SJSA1 (cell line): ENCODE results near the gene INSR. TPM values are rescaled to one million over a fixed set of nuclear protein-coding genes. Genes with fewer than 3 reads are reported as not detected.

ENCODE experiments used
- DNase-seq, 2 experiments: peaks; one replicate each; pipeline ENCODE4 v3.0.0-alpha.2; 2015 to 2020; ENCODE audit warnings: low spot score in 2 of 2, low read depth in 1 of 2
- H3K27ac ChIP-seq: fragments of 250-450 bp; sonication (Bioruptor Pico); 2 replicates; pipeline ENCODE4 v1.5.1; 2020; ENCODE audit warnings: mild to moderate bottlenecking, moderate library complexity
- H3K27me3 ChIP-seq: fragments of 250-450 bp; sonication (Bioruptor Pico); replicated peaks from 2 replicates; pipeline ENCODE4 v1.5.1; 2020; ENCODE audit warnings: mild to moderate bottlenecking, moderate library complexity
- H3K36me3 ChIP-seq: fragments of 250-450 bp; sonication (Bioruptor Pico); 2 replicates; pipeline ENCODE4 v1.5.1; 2020; ENCODE audit warnings: mild to moderate bottlenecking
- H3K4me1 ChIP-seq: fragments of 250-450 bp; sonication (Bioruptor Pico); replicated peaks from 2 replicates; pipeline ENCODE4 v1.6.1; 2021; ENCODE audit warnings: mild to moderate bottlenecking
- H3K4me3 ChIP-seq: fragments of 250-450 bp; sonication (Bioruptor Pico); 2 replicates; pipeline ENCODE4 v1.5.1; 2020; ENCODE audit warnings: mild to moderate bottlenecking
- H3K9me3 ChIP-seq: fragments of 250-450 bp; sonication (Bioruptor Pico); replicated peaks from 2 replicates; pipeline ENCODE4 v1.5.1; 2020; ENCODE audit warnings: mild to moderate bottlenecking
- total RNA-seq: library from RNA; depleted of rRNA; stranded (reverse); fragments of >200 nt; shearing (Covaris generic); gene quantifications from 2 replicates; pipeline ENCODE4 v1.2.3, GENCODE V29; 2014; rRNA removed

Gene INSR
- total RNA-seq, result 0.50 and 1.2 TPM in 2 replicates

DNA sequence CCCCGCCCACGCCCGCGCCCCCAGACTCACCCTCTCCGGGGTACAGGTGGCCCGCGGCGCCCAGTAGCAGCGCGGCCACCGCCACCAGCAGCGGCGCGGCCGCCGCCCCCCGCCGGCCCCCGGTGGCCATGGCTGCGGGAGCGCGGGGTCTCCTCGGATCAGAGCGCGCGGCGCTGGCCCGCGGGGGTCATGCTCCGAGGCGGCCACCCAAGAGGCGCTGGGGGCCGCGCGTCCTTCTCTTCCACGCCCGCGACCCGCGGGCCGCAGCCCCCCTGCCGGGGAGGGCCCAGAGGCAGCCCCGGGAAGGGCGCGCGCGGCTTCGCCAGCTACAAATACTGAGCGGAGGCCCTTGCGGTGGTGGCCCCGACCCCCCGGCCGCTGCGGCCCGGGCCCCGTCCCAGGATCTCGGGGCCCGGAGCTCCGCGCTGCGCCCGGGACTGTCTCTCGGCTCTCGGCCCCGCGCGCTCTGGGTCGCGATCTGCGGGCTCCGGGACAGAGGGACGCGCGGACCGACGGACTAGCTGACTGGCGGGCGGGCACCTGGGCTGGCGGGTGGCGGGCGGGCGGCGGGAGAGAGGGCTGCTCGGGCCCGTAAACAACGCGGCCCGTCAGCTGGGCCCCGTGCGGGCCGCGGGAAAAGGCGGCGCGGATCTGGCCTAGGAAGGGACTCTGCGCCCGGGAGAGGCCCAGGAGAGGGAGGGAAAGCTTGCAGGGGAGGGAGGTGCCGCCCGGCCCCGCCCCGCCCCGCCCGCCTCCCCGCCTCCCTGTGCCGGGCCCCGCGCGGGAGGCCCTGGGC, at the start of gene INSR:
TSS of gene INSR (minus strand) at position 653 of the 796 bp plus-strand sequence. CDS start at position 130, 523 bp downstream.
- Histone ChIP-seq H3K27me3 (peaks cover 8% of the 10 kb centered on the region), H3K4me3 (peak within 1 kb of the TSS; percentile 41), H3K36me3 (no peaks in the 10 kb centered on the region), H3K4me1 (no peaks in the 10 kb centered on the region), H3K27ac (no peak within 1 kb of the TSS), H3K9me3 (no peaks in the 10 kb centered on the region; the same call in 1 of the 2 replicates)
- DNase-seq, result peak in 1 of 2 experiments; percentile 30

DNA sequence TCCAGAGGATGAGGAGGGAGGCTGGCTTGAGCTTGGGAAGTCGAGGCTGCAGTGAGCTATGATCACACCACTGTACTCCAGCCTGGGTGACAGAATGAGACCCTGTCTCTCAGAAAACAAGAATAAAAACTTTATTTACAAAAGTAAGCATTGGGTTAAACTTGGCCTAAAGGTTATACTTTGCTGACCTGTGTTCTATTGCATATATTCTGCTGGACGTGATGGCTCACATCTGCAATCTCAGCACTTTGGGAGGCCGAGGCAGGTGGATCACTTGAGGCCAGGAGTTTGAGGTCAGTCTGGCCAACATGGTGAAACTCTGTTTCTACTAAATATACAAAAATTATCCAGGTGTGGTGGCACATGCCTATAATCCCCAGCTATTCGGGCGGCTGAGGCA, 47.9 kb upstream of the INSR start:
- Histone ChIP-seq H3K27ac (no peak overlapping the region), H3K4me1 (0 out of 2 replicates have a peak, but pooled peaks cover 3% of the 10 kb centered on the region), H3K27me3 (peaks cover 21% of the 10 kb centered on the region; the same call in 1 of the 2 replicates), H3K36me3 (no peaks in the 10 kb centered on the region), H3K9me3 (no peaks in the 10 kb centered on the region), H3K4me3 (no peak overlapping the region)
- no peak for DNase-seq

DNA sequence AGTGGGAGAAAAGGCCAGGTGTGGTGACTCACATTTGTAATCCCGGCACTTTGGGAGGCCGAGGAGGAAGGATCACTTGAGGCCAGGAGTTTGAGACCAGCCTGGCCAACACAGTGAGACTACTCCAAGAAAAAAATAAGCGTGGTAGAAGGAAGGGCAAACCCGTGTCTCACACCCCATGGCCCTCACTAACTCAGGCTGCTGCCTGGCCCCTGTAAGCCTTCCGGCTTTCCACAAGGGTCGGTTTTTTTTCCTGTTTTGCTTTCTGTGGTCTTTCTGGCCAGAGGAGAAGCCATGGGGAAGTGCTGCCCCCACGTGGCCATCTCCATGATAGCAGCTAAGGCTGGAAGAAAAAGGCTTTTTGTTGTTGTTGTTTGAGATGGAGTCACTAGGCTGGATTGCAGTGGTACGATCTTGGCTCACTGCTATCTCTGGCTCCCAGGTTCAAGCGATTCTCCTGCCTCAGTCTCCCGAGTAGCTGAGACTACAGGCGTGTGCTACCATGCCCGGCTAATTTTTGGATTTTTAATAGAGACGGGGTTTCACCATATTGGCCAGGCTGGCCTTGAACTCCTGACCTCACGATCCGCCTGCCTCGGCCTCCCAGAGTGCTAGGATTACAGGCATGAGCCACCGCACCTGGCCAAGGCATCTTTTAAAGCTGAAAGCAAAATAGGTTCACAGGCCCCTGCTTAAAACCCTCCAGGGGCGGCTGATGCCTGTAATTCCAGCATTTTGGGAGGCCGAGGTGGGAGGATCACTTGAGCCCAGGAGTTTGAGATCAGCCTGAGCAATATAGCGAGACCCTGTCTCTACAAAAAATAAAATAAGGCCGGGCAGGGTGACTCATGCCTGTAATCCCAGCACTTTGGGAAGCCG, 47.0 kb upstream of the INSR start:
- Histone ChIP-seq H3K4me3 (no peak overlapping the region), H3K4me1 (0 out of 2 replicates have a peak, but pooled peaks cover 3% of the 10 kb centered on the region), H3K27ac (no peak overlapping the region), H3K27me3 (peaks cover 21% of the 10 kb centered on the region; the same call in 1 of the 2 replicates), H3K36me3 (no peaks in the 10 kb centered on the region), H3K9me3 (no peaks in the 10 kb centered on the region)
- DNase-seq, result peak; percentile 71

DNA sequence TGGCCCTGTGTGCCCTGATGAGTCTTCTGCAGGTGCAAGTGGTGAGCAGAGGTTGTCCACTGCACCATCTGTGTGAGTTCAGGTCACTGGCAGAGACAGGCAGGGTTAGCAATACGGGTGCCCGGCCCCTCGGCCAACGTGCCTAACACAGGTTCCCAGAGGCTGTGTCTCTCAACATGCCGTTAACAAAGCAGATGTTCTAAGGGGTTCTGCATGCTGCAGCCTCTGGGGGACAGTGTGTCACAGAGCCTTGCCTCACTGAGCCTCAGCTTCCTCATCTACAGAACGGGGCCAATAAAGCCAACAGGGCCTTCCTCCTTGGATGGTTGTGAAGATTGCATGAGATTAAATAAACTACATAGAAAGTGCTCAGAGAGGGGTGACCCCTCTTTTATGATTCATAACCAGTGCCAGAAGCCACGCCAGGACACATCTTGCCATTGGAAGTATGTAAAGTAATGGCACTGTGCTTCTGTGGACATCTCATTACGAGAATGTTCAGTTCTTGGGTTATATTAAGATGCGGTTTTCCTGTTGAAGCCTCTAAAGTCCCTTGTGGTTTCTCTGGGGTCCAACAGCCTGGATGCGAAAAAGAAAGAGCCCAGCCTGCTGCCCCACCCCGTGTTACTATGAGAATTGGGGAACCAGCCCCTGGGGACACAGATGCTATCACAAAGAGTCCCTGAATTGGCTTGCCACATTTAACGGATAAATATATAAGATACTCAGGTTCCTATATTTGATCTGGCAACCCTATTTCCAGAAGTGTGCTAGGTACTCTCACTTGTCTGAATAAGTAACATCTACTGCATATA, 43.4 kb upstream of the INSR start:
- no peaks in the 10 kb centered on the region for H3K9me3 ChIP-seq

DNA sequence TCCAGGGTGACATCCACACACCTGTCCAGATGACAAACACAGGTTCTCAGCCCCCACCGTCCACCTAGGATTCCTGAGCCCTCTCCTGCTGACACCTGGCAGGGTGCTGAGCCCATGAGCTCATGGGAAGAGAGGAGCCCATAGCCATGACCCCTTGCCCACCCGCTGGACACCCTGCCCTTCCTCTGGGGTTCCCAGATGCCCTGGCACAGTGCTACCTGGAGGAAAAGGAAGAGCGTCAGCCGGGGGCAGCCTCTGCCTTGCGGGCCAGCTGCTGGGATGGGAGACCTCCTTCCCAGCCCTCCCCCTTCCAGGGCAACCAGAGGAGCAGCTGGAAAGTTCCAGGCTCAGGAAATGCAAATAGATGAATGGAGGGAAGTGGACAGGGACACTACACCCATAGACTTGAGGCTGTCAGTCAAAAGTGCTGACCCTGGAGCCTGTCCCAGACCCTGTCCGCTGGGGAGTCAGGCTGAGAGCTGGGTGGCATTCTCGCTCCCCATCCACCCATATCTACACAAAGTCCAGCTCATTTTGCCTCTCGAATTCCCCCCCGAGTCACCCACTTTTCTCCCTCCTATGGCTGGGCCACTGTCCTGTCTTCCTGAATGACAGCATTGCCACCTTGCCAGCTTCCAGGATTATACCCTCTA, 42.2 kb upstream of the INSR start:
- Histone ChIP-seq H3K36me3 (no peaks in the 10 kb centered on the region), H3K4me3 (no peak overlapping the region), H3K27ac (no peak overlapping the region), H3K27me3 (peaks cover 13% of the 10 kb centered on the region; the same call in 1 of the 2 replicates), H3K9me3 (no peaks in the 10 kb centered on the region), H3K4me1 (0 out of 2 replicates have a peak, but pooled peaks cover 3% of the 10 kb centered on the region)
- no peak for DNase-seq

More for the DNA sequence above, 43.4 kb upstream of the INSR start:
- Histone ChIP-seq H3K36me3 (no peaks in the 10 kb centered on the region), H3K4me3 (no peak overlapping the region), H3K27me3 (peaks cover 13% of the 10 kb centered on the region; the same call in 1 of the 2 replicates), H3K4me1 (0 out of 2 replicates have a peak, but pooled peaks cover 3% of the 10 kb centered on the region), H3K27ac (no peak overlapping the region)
- DNase-seq, result no peak

DNA sequence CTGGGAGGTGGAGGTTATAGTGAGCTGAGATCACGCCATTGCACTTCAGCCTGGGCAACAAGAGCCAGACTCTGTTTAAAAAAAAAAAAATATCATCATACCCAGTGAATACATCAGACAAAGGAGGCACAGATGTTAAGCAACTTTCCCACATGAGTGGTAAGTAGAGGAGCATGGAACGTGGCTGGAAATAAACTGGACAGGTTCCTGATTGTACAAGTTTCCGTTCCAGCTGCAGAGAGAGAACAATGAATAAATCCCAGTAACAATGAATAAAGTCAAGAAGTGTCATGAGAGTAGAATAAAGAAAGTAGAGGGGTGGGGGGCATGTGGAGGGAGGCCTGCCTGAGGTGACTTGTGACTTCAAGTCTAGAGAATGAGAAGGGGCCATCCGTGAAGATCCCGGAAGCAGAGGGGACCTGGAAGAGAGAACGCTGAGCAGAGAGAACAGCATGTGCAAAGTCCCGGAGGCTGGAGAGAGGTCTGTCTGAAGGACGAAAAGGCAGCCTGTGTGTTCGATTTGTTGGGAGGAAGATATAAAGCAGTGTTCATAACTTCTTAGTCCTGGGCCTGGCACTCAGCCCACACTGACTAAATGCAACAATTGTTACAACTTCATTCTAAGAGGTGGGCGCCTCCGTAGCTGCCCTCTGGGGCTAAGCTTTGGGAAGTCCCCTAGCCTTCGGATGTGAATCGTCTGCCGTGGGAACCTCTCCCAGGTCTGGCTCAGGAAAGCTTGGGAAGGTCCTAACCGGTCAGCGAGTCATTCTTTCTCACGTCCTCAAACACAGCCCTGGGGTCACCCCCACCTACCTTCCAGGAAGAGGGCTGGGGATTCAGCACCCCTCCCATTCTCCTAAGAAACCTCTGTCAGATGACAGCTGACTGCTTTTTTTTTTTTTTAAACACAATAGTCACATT, 39.2 kb upstream of the INSR start:
- H3K4me3 ChIP-seq, result no peak overlapping the region
- H3K9me3 ChIP-seq, result no peaks in the 10 kb centered on the region
- H3K36me3 ChIP-seq, result no peaks in the 10 kb centered on the region
- DNase-seq, result no peak
- H3K27ac ChIP-seq, result no peak overlapping the region
- no peaks in the 10 kb centered on the region for H3K27me3 ChIP-seq
- no peaks in the 10 kb centered on the region for H3K4me1 ChIP-seq

DNA sequence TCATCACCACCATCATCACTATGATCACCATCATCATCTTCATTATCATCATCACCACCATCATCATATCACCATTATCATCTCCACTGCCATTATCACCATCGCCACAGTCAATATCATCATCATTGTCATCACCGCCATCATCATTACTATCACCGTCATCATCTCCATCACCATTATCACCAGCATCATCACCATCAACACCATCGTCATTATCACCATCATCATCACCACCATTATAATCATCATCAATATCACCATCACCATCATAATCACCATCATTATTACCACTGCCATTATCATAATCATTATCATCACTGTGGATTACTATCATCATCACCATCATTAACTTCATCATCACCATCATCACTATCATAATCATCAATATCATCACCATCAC, 37.2 kb upstream of the INSR start:
- Histone ChIP-seq H3K4me1 (no peaks in the 10 kb centered on the region), H3K36me3 (no peaks in the 10 kb centered on the region), H3K27ac (no peak overlapping the region), H3K9me3 (no peaks in the 10 kb centered on the region), H3K27me3 (no peaks in the 10 kb centered on the region), H3K4me3 (no peak overlapping the region)
- DNase-seq, result no peak

DNA sequence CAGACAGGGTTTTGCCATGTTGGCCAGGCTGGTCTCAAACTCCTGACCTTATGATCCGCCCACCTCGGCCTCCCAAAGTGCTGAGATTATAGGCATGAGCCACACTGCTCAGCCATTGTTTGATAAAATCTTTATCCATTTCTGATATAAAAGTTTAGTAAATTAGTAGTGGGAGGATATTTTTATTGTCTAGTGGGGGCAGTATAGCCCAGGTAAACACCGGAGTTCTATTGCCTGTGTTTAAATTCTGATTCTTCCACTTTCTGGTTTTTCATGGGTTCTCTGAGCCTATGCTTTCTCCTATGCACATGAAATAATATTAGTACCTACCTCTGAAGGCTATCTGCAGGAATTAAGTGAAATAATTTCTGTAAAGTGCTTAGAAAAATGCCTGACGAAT, 34.4 kb upstream of the INSR start:
- Histone ChIP-seq H3K27me3 (no peaks in the 10 kb centered on the region), H3K9me3 (no peaks in the 10 kb centered on the region), H3K27ac (no peak overlapping the region), H3K4me3 (no peak overlapping the region), H3K4me1 (no peaks in the 10 kb centered on the region), H3K36me3 (no peaks in the 10 kb centered on the region)
- no peak for DNase-seq

DNA sequence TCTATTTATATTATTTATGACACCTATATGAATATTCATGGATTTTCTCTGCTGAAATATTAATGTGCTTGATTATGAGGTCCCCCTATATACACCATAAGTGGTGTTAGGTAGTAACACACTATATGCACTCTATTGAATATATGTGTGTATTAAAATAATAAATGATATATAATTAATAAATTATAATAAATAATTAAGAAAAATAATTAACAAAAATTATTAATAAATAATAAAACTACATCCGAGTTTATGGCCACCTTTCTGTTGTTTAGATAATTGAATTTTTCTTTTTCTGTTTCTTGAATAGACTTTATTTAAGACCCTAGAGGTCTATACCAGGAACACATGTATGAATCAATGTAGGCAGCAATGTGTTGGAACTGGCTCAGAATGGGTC, 33.6 kb upstream of the INSR start:
- H3K27ac ChIP-seq, result no peak overlapping the region
- H3K4me3 ChIP-seq, result no peak overlapping the region
- H3K36me3 ChIP-seq, result no peaks in the 10 kb centered on the region
- H3K9me3 ChIP-seq, result no peaks in the 10 kb centered on the region
- H3K4me1 ChIP-seq, result no peaks in the 10 kb centered on the region
- DNase-seq, result no peak
- H3K27me3 ChIP-seq, result no peaks in the 10 kb centered on the region

DNA sequence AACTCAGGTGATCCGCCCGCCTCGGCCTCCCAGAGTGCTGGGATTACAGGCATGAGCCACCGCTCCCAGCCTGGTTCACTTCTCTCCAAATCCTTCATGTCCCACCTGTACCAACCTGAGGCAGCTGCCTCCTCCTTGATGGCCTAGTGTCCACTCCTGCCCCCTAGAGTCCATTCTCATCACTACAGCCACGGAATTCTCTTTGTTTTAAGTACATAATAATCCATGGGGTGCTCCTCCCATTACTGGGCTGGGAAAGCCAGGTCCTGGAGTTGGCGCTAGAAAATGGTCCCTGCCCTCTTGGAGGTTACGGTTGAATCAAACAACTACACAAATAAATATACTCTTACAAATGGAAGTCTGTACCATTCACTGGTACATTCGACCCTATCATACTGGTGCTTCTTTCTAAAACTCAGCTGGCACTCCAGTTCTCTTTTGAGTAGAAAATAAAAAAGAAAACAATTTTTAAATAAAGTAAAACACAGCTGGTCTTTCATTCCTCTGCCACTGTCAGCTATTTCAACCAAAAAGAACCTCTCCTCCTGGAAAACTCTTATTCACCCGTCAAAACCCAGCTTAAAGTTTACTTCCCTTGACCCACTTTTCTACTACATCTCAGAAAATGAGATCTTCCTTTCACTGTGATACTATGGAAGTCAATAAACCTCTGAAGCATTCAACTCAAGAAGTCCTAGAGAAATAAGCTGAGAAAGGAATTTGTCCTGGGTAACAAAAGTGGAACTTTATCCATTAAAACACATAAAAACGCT, 32.1 kb upstream of the INSR start:
- no peaks in the 10 kb centered on the region for H3K27me3 ChIP-seq
- no peak for DNase-seq

DNA sequence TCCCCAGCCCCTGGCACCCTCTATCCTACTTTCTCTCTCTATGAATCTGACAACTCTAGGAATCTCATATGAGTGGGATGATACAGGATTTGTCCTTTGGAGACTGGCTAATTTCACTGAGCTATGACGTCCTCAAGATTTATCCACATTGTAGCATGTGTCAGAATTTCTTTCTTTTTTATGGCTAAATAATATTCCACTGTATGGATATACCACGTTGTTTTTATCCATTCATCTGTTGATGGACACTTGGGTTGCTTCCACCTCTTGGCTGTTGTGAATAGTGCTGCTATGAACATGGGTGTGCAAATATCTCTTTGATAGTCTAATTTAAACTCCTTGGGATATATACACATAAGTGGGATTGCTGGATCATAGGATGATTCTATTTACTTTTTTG, 24.0 kb upstream of the INSR start:
- no peaks in the 10 kb centered on the region for H3K27me3 ChIP-seq
- H3K36me3 ChIP-seq, result no peaks in the 10 kb centered on the region
- no peak overlapping the region for H3K4me3 ChIP-seq
- H3K4me1 ChIP-seq, result no peaks in the 10 kb centered on the region
- no peak for DNase-seq
- H3K27ac ChIP-seq, result no peak overlapping the region
- no peaks in the 10 kb centered on the region for H3K9me3 ChIP-seq

More for the DNA sequence above, 32.1 kb upstream of the INSR start:
- Histone ChIP-seq H3K4me1 (no peaks in the 10 kb centered on the region), H3K4me3 (no peak overlapping the region), H3K27ac (no peak overlapping the region), H3K9me3 (no peaks in the 10 kb centered on the region), H3K36me3 (no peaks in the 10 kb centered on the region)
